Measurements from ENCODE around the gene PCDHB12.

DNA sequence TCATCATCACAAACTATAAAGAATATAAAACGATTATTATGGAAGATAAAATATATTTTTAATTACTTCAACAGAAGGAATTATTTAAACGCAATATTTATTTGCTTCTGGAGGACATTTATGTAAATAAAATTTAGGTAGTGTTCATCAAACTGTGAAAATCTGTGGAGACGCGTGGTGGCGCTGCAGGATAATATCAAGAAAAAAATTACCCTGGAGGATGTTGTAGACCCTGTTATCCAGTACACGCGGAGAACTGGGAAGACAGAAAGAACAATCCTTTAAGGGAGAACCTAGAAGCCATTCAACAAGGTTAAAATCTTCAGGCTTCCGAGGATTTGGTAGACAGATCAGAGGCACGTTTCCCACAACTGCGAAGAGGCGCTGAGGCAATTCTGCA is at the start of gene PCDHB12:
- TF ChIP-seq, protein P1, sequence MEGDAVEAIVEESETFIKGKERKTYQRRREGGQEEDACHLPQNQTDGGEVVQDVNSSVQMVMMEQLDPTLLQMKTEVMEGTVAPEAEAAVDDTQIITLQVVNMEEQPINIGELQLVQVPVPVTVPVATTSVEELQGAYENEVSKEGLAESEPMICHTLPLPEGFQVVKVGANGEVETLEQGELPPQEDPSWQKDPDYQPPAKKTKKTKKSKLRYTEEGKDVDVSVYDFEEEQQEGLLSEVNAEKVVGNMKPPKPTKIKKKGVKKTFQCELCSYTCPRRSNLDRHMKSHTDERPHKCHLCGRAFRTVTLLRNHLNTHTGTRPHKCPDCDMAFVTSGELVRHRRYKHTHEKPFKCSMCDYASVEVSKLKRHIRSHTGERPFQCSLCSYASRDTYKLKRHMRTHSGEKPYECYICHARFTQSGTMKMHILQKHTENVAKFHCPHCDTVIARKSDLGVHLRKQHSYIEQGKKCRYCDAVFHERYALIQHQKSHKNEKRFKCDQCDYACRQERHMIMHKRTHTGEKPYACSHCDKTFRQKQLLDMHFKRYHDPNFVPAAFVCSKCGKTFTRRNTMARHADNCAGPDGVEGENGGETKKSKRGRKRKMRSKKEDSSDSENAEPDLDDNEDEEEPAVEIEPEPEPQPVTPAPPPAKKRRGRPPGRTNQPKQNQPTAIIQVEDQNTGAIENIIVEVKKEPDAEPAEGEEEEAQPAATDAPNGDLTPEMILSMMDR (optimal IDR thresholded peaks at IDR 0.05 in 1 of 3, IDR thresholded peaks at IDR 0.05 in 1 of 3, conservative IDR thresholded peaks at IDR 0.05 in 1 of 3; ENCODE audit: extremely low read depth in 1 of 3, insufficient read depth in 2 of 3, low read length in 3 of 3): no peak
- TF ChIP-seq EZH2 (IDR thresholded peaks at IDR 0.05; ENCODE audit: low read length): no peak
